Ectodermal cell (in vitro differentiated cells): Measurements from ENCODE around the gene PAM.
"Not testable (repeated sequence)": the region's sequence is repeated elsewhere in the genome, so short reads cannot be mapped to it uniquely, and the experiment has no call there.

Experiments used
- H3K27ac ChIP-seq: 2 replicates; pipeline ENCODE4 v1.7.0; 2013; ENCODE audit warnings: mild to moderate bottlenecking, low read depth, low read length; ENCODE audit not compliant: insufficient read depth, poor library complexity, severe bottlenecking
- H3K27me3 ChIP-seq: 2 replicates; pipeline ENCODE4 v1.7.0; 2013; ENCODE audit warnings: mild to moderate bottlenecking, low read length; ENCODE audit not compliant: insufficient read depth, control insufficient read depth, poor library complexity, severe bottlenecking
- H3K36me3 ChIP-seq: one replicate; pipeline ENCODE4 v1.7.0; 2013; ENCODE audit warnings: low read length; ENCODE audit not compliant: control insufficient read depth, insufficient read depth
- H3K4me1 ChIP-seq: one replicate; pipeline ENCODE4 v1.7.0; 2013; ENCODE audit warnings: low read length; ENCODE audit not compliant: control insufficient read depth, insufficient read depth
- H3K4me3 ChIP-seq: 2 replicates; pipeline ENCODE4 v1.7.0; 2013; ENCODE audit warnings: low read depth, low read length, control low read depth; ENCODE audit not compliant: insufficient read depth
- H3K9me3 ChIP-seq: 2 replicates; pipeline ENCODE4 v1.7.0; 2013; ENCODE audit warnings: mild to moderate bottlenecking, low read length, moderate library complexity; ENCODE audit not compliant: control insufficient read depth
- WGBS, 2 experiments: methylation state at CpG; one replicate each; pipeline ENCODE4 v1.1.7; 2013; ENCODE audit warnings: missing lambda C conversion rate in 2 of 2; 5-methylcytosine and 5-hydroxymethylcytosine counted together

Gene PAM

DNA sequence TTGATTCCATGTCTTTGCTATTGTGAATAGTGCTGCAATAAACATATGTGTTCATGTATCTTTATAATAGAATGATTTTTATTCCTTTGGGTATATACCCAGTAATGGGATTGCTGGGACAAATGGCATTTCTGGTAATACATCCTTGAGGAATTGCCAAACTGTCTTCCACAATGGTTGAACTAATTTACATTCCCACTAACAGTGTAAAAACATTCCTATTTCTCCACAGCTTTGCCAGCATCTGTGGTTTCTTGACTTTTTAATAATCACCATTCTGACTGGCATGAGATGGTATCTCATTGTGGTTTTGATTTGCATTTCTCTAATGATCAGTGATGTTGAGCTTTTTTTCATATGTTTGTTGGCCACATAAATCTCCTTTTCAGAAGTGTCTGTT lies 20.7 kb downstream of the PAM start:
- not testable (repeated sequence) for H3K36me3 ChIP-seq, H3K4me1 ChIP-seq, H3K4me3 ChIP-seq, H3K27me3 ChIP-seq, H3K27ac ChIP-seq, H3K9me3 ChIP-seq

- Histone ChIP-seq H3K27me3 (no peaks in the 10 kb centered on the region), H3K4me1 (no peaks in the 10 kb centered on the region), H3K9me3 (no peaks in the 10 kb centered on the region), H3K4me3 (no peak overlapping the region), H3K27ac (no peak overlapping the region), H3K36me3 (peaks cover 4% of the 10 kb centered on the region)
These were observed 22.0 kb downstream of the PAM start for GRCh38 chr5:102777099-102777498.

GRCh38 chr5:102778478-102778877 lies 23.4 kb downstream of the PAM start:
- no peaks in the 10 kb centered on the region for H3K27me3 ChIP-seq
- no peak overlapping the region for H3K27ac ChIP-seq
- H3K9me3 ChIP-seq = no peaks in the 10 kb centered on the region
- WGBS, 2 experiments = 87 to 98% methylated on average over 2 to 3 of the region's 3 CpGs
- H3K4me3 ChIP-seq = no peak overlapping the region
- peaks cover 4% of the 10 kb centered on the region for H3K36me3 ChIP-seq
- H3K4me1 ChIP-seq = no peaks in the 10 kb centered on the region

- Histone ChIP-seq H3K4me1 (no peaks in the 10 kb centered on the region), H3K36me3 (no peaks in the 10 kb centered on the region), H3K27ac (no peak overlapping the region), H3K4me3 (no peak overlapping the region), H3K27me3 (no peaks in the 10 kb centered on the region), H3K9me3 (no peaks in the 10 kb centered on the region)
These were observed 26.3 kb downstream of the PAM start for GRCh38 chr5:102781359-102781758.

DNA sequence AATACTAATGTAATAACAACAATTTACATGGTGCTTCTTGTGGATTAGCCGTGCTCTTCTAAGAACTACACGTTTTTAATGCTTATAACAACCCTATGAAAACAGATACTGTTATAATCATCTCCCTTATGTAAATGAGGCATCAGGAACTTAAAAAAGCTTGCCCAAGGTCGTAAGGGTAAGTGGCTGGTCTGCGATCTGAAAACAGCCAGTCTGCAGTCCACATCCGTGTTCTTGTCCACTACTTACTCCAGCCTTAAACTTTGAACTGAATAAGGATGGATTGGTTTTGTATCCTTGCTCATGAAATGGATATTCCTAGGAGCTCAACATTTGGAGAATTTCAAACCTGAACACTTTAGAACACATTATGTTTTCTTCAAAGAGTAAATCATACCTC lies 26.7 kb downstream of the PAM start:
- Histone ChIP-seq H3K27ac (no peak overlapping the region), H3K27me3 (no peaks in the 10 kb centered on the region), H3K9me3 (no peaks in the 10 kb centered on the region), H3K36me3 (no peaks in the 10 kb centered on the region), H3K4me3 (no peak overlapping the region), H3K4me1 (no peaks in the 10 kb centered on the region)
- WGBS, 2 experiments = 91 to 95% methylated on average over 4 to 5 of the region's 5 CpGs

- H3K9me3 ChIP-seq = no peaks in the 10 kb centered on the region
- H3K27me3 ChIP-seq = no peaks in the 10 kb centered on the region
- no peak overlapping the region for H3K27ac ChIP-seq
- no peaks in the 10 kb centered on the region for H3K4me1 ChIP-seq
- H3K36me3 ChIP-seq = no peaks in the 10 kb centered on the region
- H3K4me3 ChIP-seq = no peak overlapping the region
- 80 to 82% methylated on average over 2 to 3 of the region's 3 CpGs for WGBS, 2 experiments
These were observed 27.2 kb downstream of the PAM start for GRCh38 chr5:102782217-102782872.

GRCh38 chr5:102787134-102787533 lies 32.0 kb downstream of the PAM start:
- 90 to 93% methylated on average over 2 of the region's 2 CpGs for WGBS, 2 experiments
- H3K4me1 ChIP-seq = peaks cover 6% of the 10 kb centered on the region
- H3K36me3 ChIP-seq = no peaks in the 10 kb centered on the region
- H3K4me3 ChIP-seq = no peak overlapping the region
- H3K27me3 ChIP-seq = no peaks in the 10 kb centered on the region
- no peak overlapping the region for H3K27ac ChIP-seq
- H3K9me3 ChIP-seq = no peaks in the 10 kb centered on the region

GRCh38 chr5:102788788-102789187 lies 33.7 kb downstream of the PAM start:
- no peaks in the 10 kb centered on the region for H3K36me3 ChIP-seq
- no peaks in the 10 kb centered on the region for H3K9me3 ChIP-seq
- no peak overlapping the region for H3K27ac ChIP-seq
- WGBS, 2 experiments = 95 to 97% methylated on average over 2 of the region's 2 CpGs
- no peaks in the 10 kb centered on the region for H3K27me3 ChIP-seq
- peaks cover 6% of the 10 kb centered on the region for H3K4me1 ChIP-seq
- no peak overlapping the region for H3K4me3 ChIP-seq

GRCh38 chr5:102789469-102789868 lies 34.4 kb downstream of the PAM start:
- no peaks in the 10 kb centered on the region for H3K9me3 ChIP-seq
- no peaks in the 10 kb centered on the region for H3K36me3 ChIP-seq
- 90 to 97% methylated on average over 4 of the region's 4 CpGs for WGBS, 2 experiments
- H3K27me3 ChIP-seq = no peaks in the 10 kb centered on the region
- H3K4me1 ChIP-seq = peaks cover 6% of the 10 kb centered on the region
- no peak overlapping the region for H3K4me3 ChIP-seq
- peak overlapping the region; percentile 13 for H3K27ac ChIP-seq

DNA sequence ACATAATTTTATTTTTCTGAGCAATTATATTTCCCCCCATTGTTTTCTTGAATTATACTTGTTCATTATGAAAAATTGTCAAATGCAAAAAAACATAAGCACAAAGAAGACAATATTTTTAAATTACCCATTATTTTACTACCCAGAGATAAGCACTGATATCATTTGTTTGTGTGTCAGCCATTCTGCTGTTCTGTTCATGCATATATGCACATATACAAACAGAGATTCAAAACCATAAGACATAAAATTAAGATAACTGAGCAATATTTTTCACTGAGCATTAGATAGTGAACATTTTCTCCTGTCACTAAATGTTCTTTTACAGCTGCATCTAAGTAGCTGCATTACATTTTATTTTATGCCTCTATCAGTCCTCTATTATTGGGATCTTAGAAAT lies 35.6 kb downstream of the PAM start:
- Histone ChIP-seq H3K4me3 (no peak overlapping the region), H3K27me3 (no peaks in the 10 kb centered on the region), H3K9me3 (no peaks in the 10 kb centered on the region), H3K27ac (no peak overlapping the region), H3K36me3 (no peaks in the 10 kb centered on the region), H3K4me1 (peaks cover 6% of the 10 kb centered on the region)

- no peaks in the 10 kb centered on the region for H3K36me3 ChIP-seq
- H3K9me3 ChIP-seq = no peaks in the 10 kb centered on the region
- 69% methylated on average over 1 of the region's 1 CpG; no CpG with 5 or more reads in 1 of the 2 experiments for WGBS, 2 experiments
- peaks cover 6% of the 10 kb centered on the region for H3K4me1 ChIP-seq
- no peaks in the 10 kb centered on the region for H3K27me3 ChIP-seq
- H3K27ac ChIP-seq = no peak overlapping the region
- H3K4me3 ChIP-seq = no peak overlapping the region
These were observed 37.6 kb downstream of the PAM start for GRCh38 chr5:102792705-102793104.
